H9 (cell line): Measurements from ENCODE around the gene VWC2. TPM values are rescaled to one million over a fixed set of nuclear protein-coding genes. Genes with fewer than 3 reads are reported as not detected.

Experiments
- DNase-seq: peaks from one replicate; pipeline ENCODE4 v3.0.0-alpha.2; 2017
- H2AFZ ChIP-seq: one replicate; pipeline ENCODE4 v1.6.1; 2013; ENCODE audit warnings: mild to moderate bottlenecking, low read length, control low read depth, moderate library complexity
- H2AK5ac ChIP-seq: 2 replicates; pipeline ENCODE4 v1.6.1; 2013; ENCODE audit warnings: low read length, control low read depth, mixed read lengths; ENCODE audit not compliant: insufficient read length
- H2BK120ac ChIP-seq: one replicate; pipeline ENCODE4 v1.6.1; 2013; ENCODE audit warnings: low read depth, mild to moderate bottlenecking, low read length, control low read depth, inconsistent platforms; ENCODE audit not compliant: poor library complexity, severe bottlenecking
- H2BK12ac ChIP-seq: 2 replicates; pipeline ENCODE4 v1.6.1; 2013; ENCODE audit warnings: low read length, control low read depth, mixed read lengths, low read depth; ENCODE audit not compliant: insufficient read length
- H2BK15ac ChIP-seq: 2 replicates; pipeline ENCODE4 v1.6.1; 2013; ENCODE audit warnings: low read depth, low read length, control low read depth
- H2BK20ac ChIP-seq: one replicate; pipeline ENCODE4 v1.6.1; 2013; ENCODE audit warnings: low read depth, mild to moderate bottlenecking, low read length, control low read depth, inconsistent platforms; ENCODE audit not compliant: poor library complexity, severe bottlenecking
- H2BK5ac ChIP-seq: 2 replicates; pipeline ENCODE4 v1.6.1; 2013; ENCODE audit warnings: low read length, control low read depth, mixed read lengths; ENCODE audit not compliant: insufficient read length
- H3K14ac ChIP-seq: 2 replicates; pipeline ENCODE4 v1.6.1; 2013; ENCODE audit warnings: low read length, control low read depth; ENCODE audit not compliant: insufficient read depth
- H3K18ac ChIP-seq: 2 replicates; pipeline ENCODE4 v1.6.1; 2013; ENCODE audit warnings: low read depth, mild to moderate bottlenecking, mixed read lengths, low read length, control low read depth; ENCODE audit not compliant: insufficient read length
- H3K23ac ChIP-seq: 2 replicates; pipeline ENCODE4 v1.6.1; 2013; ENCODE audit warnings: low read length, control low read depth, mixed read lengths, low read depth; ENCODE audit not compliant: insufficient read length
- H3K23me2 ChIP-seq: 2 replicates; pipeline ENCODE4 v1.6.1; 2013; ENCODE audit warnings: low read depth, mild to moderate bottlenecking, mixed read lengths, low read length, control low read depth; ENCODE audit not compliant: insufficient read length, poor library complexity, severe bottlenecking
- H3K27ac ChIP-seq: 2 replicates; pipeline ENCODE4 v1.5.1; 2013; ENCODE audit warnings: low read length, control low read depth, mixed read lengths, low read depth; ENCODE audit not compliant: insufficient read length
- H3K27me3 ChIP-seq: 2 replicates; pipeline ENCODE4 v1.6.1; 2013; ENCODE audit warnings: low read length, control low read depth, inconsistent platforms; ENCODE audit not compliant: insufficient read depth
- H3K4ac ChIP-seq: 2 replicates; pipeline ENCODE4 v1.6.1; 2013; ENCODE audit warnings: low read depth, mild to moderate bottlenecking, control low read depth, inconsistent platforms, low read length, moderate library complexity
- H3K4me1 ChIP-seq: 2 replicates; pipeline ENCODE4 v1.6.1; 2013; ENCODE audit warnings: low read length, control low read depth, inconsistent platforms; ENCODE audit not compliant: insufficient read depth
- H3K4me2 ChIP-seq: 2 replicates; pipeline ENCODE4 v1.6.1; 2013; ENCODE audit warnings: low read length, control low read depth, mixed read lengths; ENCODE audit not compliant: insufficient read length, insufficient read depth
- H3K56ac ChIP-seq: 2 replicates; pipeline ENCODE4 v1.6.1; 2013; ENCODE audit warnings: low read depth, mild to moderate bottlenecking, mixed read lengths, low read length, control low read depth; ENCODE audit not compliant: insufficient read length
- H3K79me1 ChIP-seq: 2 replicates; pipeline ENCODE4 v1.6.1; 2013; ENCODE audit warnings: low read depth, mild to moderate bottlenecking, moderate library complexity, low read length, control low read depth, inconsistent platforms; ENCODE audit not compliant: insufficient read depth, poor library complexity, severe bottlenecking
- H3K79me2 ChIP-seq: 2 replicates; pipeline ENCODE4 v1.6.1; 2013; ENCODE audit warnings: low read length, control low read depth, inconsistent platforms; ENCODE audit not compliant: insufficient read depth
- H3K9ac ChIP-seq: 2 replicates; pipeline ENCODE4 v1.6.1; 2013; ENCODE audit warnings: low read length, control low read depth, mixed read lengths; ENCODE audit not compliant: insufficient read length; ENCODE audit errors: extremely low read depth
- H3K9me3 ChIP-seq: one replicate; pipeline ENCODE4 v1.6.1; 2013; ENCODE audit warnings: low read depth, low read length, inconsistent platforms; ENCODE audit not compliant: control insufficient read depth
- H3T11ph ChIP-seq: one replicate; pipeline ENCODE4 v1.6.1; 2013; ENCODE audit warnings: mild to moderate bottlenecking, low read length, control low read depth, inconsistent platforms
- H4K20me1 ChIP-seq: one replicate; pipeline ENCODE4 v1.6.1; 2013; ENCODE audit not compliant: control insufficient read depth, insufficient read length, insufficient read depth
- H4K5ac ChIP-seq: 2 replicates; pipeline ENCODE4 v1.6.1; 2013; ENCODE audit warnings: low read depth, mild to moderate bottlenecking, mixed read lengths, low read length, control low read depth; ENCODE audit not compliant: insufficient read length
- H4K8ac ChIP-seq: replicated peaks from 2 replicates; pipeline ENCODE4 v1.6.1; 2013; ENCODE audit warnings: low read length, control low read depth, mixed read lengths, low read depth; ENCODE audit not compliant: insufficient read length
- H4K91ac ChIP-seq: 2 replicates; pipeline ENCODE4 v1.6.1; 2013; ENCODE audit warnings: low read depth, mild to moderate bottlenecking, moderate library complexity, mixed read lengths, low read length, control low read depth; ENCODE audit not compliant: insufficient read length
- H3K27ac Mint-ChIP-seq, 3 experiments: 2 replicates in 2 of 3; 3 replicates in 1 of 3; pipeline ENCODE4 v1.8.0; 2020 to 2021; ENCODE audit warnings: mixed read lengths in 3 of 3, mild to moderate bottlenecking in 1 of 3, moderate library complexity in 1 of 3
- H3K27me3 Mint-ChIP-seq: 2 replicates; pipeline ENCODE4 v1.8.0; 2021; ENCODE audit warnings: low read depth, mild to moderate bottlenecking, moderate library complexity, mixed read lengths
- H3K36me3 Mint-ChIP-seq, 3 experiments: 2 replicates in 2 of 3; 3 replicates in 1 of 3; pipeline ENCODE4 v1.8.0; 2020 to 2021; ENCODE audit warnings: low read depth in 3 of 3, mixed read lengths in 3 of 3; ENCODE audit not compliant: insufficient read depth in 1 of 3
- H3K4me1 Mint-ChIP-seq, 2 experiments: 2 replicates each; pipeline ENCODE4 v1.8.0; 2020; ENCODE audit warnings: mixed read lengths in 2 of 2
- H3K4me3 Mint-ChIP-seq, 2 experiments: 2 replicates in 1 of 2; 3 replicates in 1 of 2; pipeline ENCODE4 v1.8.0; 2020 to 2021; ENCODE audit warnings: mild to moderate bottlenecking in 2 of 2, mixed read lengths in 2 of 2, moderate library complexity in 1 of 2
- H3K9me3 Mint-ChIP-seq, 2 experiments: 2 replicates in 1 of 2; 3 replicates in 1 of 2; pipeline ENCODE4 v1.8.0; 2020; ENCODE audit warnings: mild to moderate bottlenecking in 2 of 2, mixed read lengths in 2 of 2, moderate library complexity in 1 of 2
- CTCF ChIP-seq: fragments of 200-600 bp; sonication (generic); conservative IDR thresholded peaks from 3 replicates; pipeline ENCODE4 v1.8.0; 2021; ENCODE audit warnings: antibody characterized with exemption, mild to moderate bottlenecking
- WGBS: extraction: QIAGEN DNeasy Blood & Tissue Kit; methylation state at CpG from one replicate; pipeline ENCODE4 v1.1.7; 2013; ENCODE audit warnings: missing lambda C conversion rate, low lambda C conversion rate, mixed read lengths; ENCODE audit not compliant: insufficient read length; ENCODE audit errors: extremely low coverage; 5-methylcytosine and 5-hydroxymethylcytosine counted together
- total RNA-seq: library from RNA; stranded (reverse); gene quantifications from 2 replicates; pipeline ENCODE4 v1.2.1, GENCODE V29; 2021

The VWC2 gene
- total RNA-seq, 1 experiment from 2014 or later, result 0.02 TPM

- Mint-ChIP-seq H3K4me1 (no peaks in the 10 kb centered on the region), H3K27me3 (no peaks in the 10 kb centered on the region), H3K4me3 (no peak overlapping the region), H3K9me3 (peaks cover 14 to 20% of the 10 kb centered on the region in 2 experiments), H3K27ac (no peak overlapping the region), H3K36me3 (peaks cover 7 to 11% (median 10%) of the 10 kb centered on the region in 3 experiments)
- H2BK12ac ChIP-seq, result no peak overlapping the region
- no peaks in the 10 kb centered on the region for H4K20me1 ChIP-seq
- H3K4me2 ChIP-seq, result no peak overlapping the region
- H3K4ac ChIP-seq, result no peak overlapping the region
- no peaks in the 10 kb centered on the region for H3K79me1 ChIP-seq
- H4K91ac ChIP-seq, result no peak overlapping the region
- no peak overlapping the region for H2BK120ac ChIP-seq
- H3K56ac ChIP-seq, result no peak overlapping the region
- H4K5ac ChIP-seq, result no peak overlapping the region
- no peak overlapping the region for H2AK5ac ChIP-seq
- no peaks in the 10 kb centered on the region for H3K23me2 ChIP-seq
- no peak overlapping the region for H4K8ac ChIP-seq
- H3T11ph ChIP-seq, result no peak overlapping the region
- H3K4me1 ChIP-seq, result no peaks in the 10 kb centered on the region
- H2AFZ ChIP-seq, result no peak overlapping the region
- no peaks in the 10 kb centered on the region for H3K79me2 ChIP-seq
- no peak for TF ChIP-seq CTCF
- no peak overlapping the region for H3K23ac ChIP-seq
- no peak overlapping the region for H2BK20ac ChIP-seq
- peaks cover 8% of the 10 kb centered on the region for H3K9me3 ChIP-seq
- no CpG with 5 or more reads among the region's 6 CpGs for WGBS
- no peak overlapping the region for H3K14ac ChIP-seq
- no peak for DNase-seq
- H3K27me3 ChIP-seq, result no peaks in the 10 kb centered on the region
- no peak overlapping the region for H3K9ac ChIP-seq
- H2BK5ac ChIP-seq, result no peak overlapping the region
- H3K27ac ChIP-seq, result no peak overlapping the region
- H3K18ac ChIP-seq, result no peak overlapping the region
- H2BK15ac ChIP-seq, result no peak overlapping the region
Observed at GRCh38 chr7:49926720-49927119, 153.3 kb downstream of the VWC2 start.
